ENCODE data around the gene MID2.
A peak's percentile ranks its signal among the peaks of the same experiment; 100 is the strongest.
"Not testable (repeated sequence)": the region's sequence is repeated elsewhere in the genome, so short reads cannot be mapped to it uniquely, and the experiment has no call there.

MID2 gene, protein sequence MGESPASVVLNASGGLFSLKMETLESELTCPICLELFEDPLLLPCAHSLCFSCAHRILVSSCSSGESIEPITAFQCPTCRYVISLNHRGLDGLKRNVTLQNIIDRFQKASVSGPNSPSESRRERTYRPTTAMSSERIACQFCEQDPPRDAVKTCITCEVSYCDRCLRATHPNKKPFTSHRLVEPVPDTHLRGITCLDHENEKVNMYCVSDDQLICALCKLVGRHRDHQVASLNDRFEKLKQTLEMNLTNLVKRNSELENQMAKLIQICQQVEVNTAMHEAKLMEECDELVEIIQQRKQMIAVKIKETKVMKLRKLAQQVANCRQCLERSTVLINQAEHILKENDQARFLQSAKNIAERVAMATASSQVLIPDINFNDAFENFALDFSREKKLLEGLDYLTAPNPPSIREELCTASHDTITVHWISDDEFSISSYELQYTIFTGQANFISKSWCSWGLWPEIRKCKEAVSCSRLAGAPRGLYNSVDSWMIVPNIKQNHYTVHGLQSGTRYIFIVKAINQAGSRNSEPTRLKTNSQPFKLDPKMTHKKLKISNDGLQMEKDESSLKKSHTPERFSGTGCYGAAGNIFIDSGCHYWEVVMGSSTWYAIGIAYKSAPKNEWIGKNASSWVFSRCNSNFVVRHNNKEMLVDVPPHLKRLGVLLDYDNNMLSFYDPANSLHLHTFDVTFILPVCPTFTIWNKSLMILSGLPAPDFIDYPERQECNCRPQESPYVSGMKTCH

GRCh38 chrX:107825698-107826237 lies at the start of gene MID2:
TSS of gene MID2 (plus strand) at chrX:107825866. CDS start at chrX:107826427, 561 bp downstream.
- peak in 1 of 2 donors; percentile 8 for DNase-seq (ENCODE audit: extremely low read depth in 1 of 2, low read depth in 1 of 2)

GRCh38 chrX:107776649-107777535 lies 48.8 kb upstream of the MID2 start:
- DNase-seq (ENCODE audit: extremely low read depth in 1 of 2, low read depth in 1 of 2): peak; percentile 44 to 50

GRCh38 chrX:107777536-107777832 lies 48.2 kb upstream of the MID2 start, which contains the start of gene NCBP2L:
TSS of gene NCBP2L (plus strand) at chrX:107777733. CDS start at chrX:107794221, 16,488 bp downstream.
- no peak for DNase-seq (ENCODE audit: extremely low read depth in 1 of 2, low read depth in 1 of 2)

DNA sequence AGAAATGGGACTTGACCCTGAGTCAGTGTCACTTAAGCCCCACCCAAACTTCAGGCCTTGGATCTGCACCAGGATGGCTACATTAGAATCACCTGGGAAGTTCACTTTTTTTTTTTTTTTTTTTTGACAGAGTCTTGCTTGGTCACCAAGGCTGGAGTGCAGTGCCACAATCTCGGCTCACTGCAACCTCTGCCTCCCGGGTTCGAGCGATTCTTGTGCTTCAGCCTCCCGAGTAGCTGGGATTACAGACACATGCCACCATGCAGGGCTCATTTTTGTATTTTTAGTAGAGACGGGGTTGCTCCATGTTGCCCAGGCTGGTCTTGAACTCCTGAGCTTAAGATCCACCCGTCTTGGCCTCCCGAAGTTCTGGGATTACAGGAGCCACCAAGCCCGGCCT lies 45.1 kb upstream of the MID2 start:
- DNase-seq (ENCODE audit: extremely low read depth in 1 of 2, low read depth in 1 of 2): no peak

DNA sequence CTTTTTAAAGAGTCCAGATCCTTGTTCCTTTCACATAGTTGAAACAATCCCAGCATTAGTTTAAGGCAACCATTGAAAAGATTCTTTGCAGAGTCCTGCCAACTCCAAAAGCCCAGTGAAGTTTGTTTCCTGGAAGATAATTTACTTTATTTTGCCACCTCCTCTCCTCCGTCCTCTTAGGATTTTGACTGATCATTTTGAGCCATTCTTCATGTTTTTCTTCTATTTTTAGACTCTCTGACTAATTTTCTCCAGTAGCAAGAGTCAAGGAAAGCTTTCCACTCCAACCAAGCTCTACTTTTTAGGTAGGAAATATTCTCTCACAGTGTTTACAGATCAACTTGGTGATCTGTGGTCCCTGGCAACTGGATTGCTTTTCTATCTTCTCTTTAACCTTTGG lies 37.8 kb upstream of the MID2 start:
- DNase-seq (ENCODE audit: extremely low read depth in 1 of 2, low read depth in 1 of 2): no peak

GRCh38 chrX:107804427-107804826 lies 21.2 kb upstream of the MID2 start:
- DNase-seq (ENCODE audit: extremely low read depth in 1 of 2, low read depth in 1 of 2): no peak

GRCh38 chrX:107805179-107805578 lies 20.5 kb upstream of the MID2 start:
- DNase-seq (ENCODE audit: extremely low read depth in 1 of 2, low read depth in 1 of 2): no peak

DNA sequence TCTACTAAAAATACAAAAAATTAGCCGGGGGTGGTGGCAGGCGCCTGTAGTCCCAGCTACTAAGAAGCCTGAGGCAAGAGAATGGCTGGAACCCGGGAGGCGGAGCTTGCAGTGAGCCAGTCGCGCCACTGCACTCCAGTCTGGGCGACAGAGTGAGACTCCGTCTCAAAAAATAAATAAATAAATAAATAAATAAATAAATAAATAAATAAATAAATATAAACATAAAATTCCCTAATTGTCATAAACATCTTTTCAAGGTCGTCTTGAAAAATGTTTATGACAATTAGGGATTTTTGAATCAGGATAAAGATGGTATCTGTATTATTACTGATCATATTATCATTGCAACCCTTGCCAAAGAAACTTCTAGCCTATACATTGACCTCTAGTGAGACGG lies 15.6 kb upstream of the MID2 start:
- not testable (repeated sequence) for DNase-seq (ENCODE audit: extremely low read depth in 1 of 2, low read depth in 1 of 2)

GRCh38 chrX:107818900-107819521 lies 6.7 kb upstream of the MID2 start:
- no peak for DNase-seq (ENCODE audit: extremely low read depth in 1 of 2, low read depth in 1 of 2)

- DNase-seq (ENCODE audit: extremely low read depth in 1 of 2, low read depth in 1 of 2): no peak
These were observed 2.6 kb upstream of the MID2 start for GRCh38 chrX:107823042-107823441.

- no peak for DNase-seq (ENCODE audit: extremely low read depth in 1 of 2, low read depth in 1 of 2)
These were observed 2.2 kb upstream of the MID2 start for GRCh38 chrX:107823456-107823855.

DNA sequence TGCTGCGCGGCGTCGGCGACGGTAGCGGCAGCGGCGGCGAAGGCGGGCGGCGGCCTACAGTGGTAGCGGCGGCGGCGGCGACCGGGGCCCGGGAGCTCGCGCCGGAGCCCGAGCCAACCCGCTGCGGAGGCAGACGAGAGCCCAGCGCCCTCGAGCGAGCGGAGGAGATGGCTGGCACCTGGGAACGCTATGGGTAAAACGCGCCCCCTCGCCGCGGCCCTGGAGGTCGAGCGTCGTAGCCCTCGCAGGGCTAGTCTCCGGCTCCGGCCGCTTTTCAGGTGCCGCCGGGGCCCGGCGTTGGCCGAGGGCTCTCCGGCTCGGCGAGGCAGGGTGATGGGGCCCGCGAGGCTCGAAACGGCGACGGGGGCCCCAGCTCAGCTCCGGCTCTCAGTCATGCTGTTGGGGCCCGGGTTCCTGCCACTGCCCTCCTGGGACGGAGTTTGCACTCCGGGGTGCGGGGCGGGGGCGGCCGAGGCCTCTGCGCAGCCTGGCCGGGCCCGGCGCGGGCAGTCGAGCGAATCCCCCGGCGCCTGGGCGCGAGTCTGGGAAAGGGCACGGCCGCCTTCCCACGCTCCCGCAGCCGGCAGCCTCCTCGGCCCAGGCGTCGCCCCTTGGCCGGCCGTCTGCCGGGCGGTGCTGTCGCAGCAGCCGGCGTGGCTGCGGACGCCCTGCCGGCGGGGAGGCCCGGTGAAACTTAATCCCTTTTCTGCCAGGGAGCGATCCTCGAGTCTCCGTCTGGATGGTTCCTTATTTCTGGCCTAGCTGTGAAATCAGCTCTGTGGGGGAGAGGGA lies 768 bp downstream of the MID2 start:
- peak in 1 of 2 donors; percentile 4 for DNase-seq (ENCODE audit: extremely low read depth in 1 of 2, low read depth in 1 of 2)

DNA sequence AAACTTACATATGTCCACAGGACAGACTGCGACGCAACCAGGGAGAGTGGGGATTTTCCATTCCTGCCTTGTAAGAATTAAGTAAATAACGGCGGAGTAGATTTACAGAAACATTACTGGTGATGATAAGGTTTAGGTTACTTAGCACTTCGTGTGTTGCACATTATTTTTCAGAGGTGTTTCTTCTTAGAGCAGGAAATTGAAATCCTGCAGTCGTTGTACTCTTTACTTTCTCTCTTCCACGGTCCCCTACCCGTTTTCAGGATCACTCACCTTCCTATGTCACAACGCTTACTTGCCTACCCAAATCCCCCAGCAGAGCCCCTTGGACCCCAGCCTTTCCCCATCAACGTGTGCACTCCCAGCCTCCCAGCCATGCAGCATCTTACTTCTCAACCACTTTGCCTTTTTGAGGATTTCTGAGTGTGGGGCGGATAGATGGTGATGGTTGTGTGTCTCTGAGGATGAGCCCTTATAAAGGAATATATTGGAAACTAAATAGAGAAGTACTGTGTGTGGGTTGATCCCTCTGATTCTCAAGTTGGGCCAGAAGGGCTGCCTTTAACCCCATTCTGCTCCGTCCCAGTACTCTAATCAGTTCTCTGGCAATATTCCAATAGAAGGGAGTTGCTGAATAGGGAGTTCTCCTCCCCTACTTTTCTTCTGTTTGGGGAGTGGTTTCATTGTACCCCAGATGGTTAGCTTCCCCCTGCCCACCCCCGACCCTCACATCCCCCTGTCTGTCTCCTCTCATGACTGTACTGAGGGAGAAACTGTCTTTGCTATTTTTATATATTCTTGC lies 1.6 kb downstream of the MID2 start:
- no peak for DNase-seq (ENCODE audit: extremely low read depth in 1 of 2, low read depth in 1 of 2)

DNA sequence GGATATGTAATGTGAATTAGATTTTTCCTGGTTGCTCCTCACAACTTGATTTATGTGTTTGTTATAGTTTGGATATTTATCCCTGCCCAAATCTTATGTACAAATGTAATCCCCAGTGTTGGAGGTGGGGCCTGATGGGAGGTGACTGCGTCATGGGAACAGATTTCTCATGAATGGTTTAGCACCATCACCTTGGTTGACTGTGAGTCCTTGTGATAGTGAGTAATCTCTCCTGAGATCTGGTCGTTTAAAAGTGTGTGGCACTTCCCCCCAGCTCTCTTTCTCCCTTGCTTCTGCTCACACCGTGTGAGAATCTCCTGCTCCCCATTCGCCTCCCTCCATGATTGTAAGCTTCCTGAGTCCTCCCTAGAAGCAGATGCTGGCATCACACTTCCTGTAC lies 2.2 kb downstream of the MID2 start:
- DNase-seq (ENCODE audit: extremely low read depth in 1 of 2, low read depth in 1 of 2): no peak

GRCh38 chrX:107829878-107830277 lies 4.2 kb downstream of the MID2 start:
- no peak for DNase-seq (ENCODE audit: extremely low read depth in 1 of 2, low read depth in 1 of 2)

DNA sequence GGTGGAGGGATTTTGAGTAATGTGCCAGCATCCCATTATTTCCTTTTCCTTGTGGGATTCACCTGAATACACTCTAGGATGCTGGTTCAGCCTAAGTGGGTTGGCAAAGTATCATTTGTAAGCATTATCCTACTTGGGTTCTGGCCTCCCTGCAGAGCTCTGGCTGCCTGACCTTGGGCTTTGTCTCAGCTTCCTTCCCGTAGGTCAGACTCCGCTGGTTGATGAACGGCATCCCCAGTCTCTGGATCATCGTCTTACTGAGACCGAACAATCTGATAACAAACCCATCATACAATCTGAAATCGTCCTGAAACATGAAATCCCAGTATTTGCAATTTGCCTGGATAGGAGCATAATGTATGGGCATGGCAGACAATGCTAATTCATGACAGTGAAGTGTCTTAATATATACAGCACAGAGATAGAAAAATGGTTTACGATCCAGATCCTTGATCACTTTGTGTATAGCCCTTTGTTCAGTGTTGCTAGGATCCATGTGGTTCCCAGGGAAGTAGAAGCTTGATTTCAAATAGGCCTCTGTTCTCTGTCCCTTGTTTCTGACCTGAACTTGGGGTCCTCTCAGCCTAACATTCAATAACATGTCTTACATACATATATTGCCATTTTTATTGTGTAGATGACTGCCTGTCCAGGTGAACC lies 5.5 kb downstream of the MID2 start:
- no peak for DNase-seq (ENCODE audit: extremely low read depth in 1 of 2, low read depth in 1 of 2)

DNA sequence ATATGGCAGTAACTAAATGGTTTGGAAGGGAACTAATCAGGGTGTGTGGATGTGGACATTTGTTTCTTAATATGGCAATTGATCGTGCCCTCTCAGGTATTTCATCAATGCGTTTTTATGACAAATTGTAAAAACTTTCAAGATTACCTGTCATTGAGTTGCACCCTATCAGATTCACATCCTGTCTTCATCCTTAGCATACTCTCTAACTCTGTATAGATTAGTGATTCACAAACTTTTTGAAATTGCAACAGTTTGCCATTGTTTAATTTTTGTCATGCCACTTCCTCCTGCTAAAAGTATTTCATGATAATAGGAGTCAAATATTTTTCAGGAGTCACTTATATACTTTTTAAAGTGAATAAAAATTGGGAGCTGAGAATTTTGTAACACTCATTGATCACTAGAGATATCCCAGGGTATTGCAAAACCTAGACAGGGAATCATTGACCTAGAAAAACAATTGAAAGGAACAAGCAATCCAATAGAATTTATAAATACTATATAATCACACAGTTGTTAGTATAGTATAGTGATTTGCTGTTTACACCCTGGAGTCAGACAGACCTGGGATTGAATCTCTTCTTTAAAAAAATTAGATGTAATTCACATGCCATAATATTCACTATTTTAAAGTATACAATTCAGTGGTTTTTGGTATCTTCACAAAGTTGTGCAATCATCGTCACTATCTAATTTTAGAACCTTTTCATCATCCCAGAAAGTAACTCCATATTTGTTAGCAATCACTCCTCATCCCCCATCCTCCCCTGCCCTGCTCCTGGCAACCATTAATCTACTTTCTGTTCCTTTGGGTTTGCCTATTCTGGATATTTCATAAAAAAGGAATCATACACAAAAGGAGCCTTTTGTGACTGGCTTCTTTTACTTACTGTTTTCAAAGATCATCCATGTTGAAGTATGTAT lies 8.9 kb downstream of the MID2 start:
- DNase-seq (ENCODE audit: extremely low read depth in 1 of 2, low read depth in 1 of 2): no peak
